Measurements from ENCODE around the gene DNAH10. TPM values are rescaled to one million over a fixed set of nuclear protein-coding genes. Genes with fewer than 3 reads are reported as not detected.

Gene DNAH10
- total RNA-seq, 1 donor from 2014 or later: 0.66 TPM

DNA sequence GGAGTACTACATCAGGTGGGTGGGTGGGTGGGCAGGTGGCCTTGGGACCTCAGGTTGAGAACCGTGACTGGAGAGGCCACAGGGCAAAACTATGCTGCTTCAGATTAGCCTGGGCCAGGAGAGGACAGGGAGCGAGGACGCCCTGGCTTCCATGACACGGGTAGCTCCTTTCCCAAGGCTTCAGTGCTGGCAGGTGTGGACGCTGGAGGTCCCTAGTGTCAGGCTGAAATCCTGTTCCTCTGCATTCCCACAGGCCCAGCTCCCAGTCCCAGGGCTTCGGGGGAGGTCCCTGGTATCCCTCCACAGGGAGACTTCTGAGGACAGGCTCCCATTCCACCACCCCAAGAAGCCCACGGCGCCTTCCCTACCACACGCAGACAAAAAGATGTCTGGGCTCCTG lies 178.9 kb downstream of the DNAH10 start:
- peaks cover 11% of the 10 kb centered on the region for H3K9me3 Mint-ChIP-seq (ENCODE audit: unreplicated experiment)
- TF ChIP-seq, protein P1, sequence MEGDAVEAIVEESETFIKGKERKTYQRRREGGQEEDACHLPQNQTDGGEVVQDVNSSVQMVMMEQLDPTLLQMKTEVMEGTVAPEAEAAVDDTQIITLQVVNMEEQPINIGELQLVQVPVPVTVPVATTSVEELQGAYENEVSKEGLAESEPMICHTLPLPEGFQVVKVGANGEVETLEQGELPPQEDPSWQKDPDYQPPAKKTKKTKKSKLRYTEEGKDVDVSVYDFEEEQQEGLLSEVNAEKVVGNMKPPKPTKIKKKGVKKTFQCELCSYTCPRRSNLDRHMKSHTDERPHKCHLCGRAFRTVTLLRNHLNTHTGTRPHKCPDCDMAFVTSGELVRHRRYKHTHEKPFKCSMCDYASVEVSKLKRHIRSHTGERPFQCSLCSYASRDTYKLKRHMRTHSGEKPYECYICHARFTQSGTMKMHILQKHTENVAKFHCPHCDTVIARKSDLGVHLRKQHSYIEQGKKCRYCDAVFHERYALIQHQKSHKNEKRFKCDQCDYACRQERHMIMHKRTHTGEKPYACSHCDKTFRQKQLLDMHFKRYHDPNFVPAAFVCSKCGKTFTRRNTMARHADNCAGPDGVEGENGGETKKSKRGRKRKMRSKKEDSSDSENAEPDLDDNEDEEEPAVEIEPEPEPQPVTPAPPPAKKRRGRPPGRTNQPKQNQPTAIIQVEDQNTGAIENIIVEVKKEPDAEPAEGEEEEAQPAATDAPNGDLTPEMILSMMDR (IDR thresholded peaks at IDR 0.05; ENCODE audit: partially characterized antibody, unreplicated experiment): no peak
- peaks cover 8% of the 10 kb centered on the region for H3K4me1 Mint-ChIP-seq (ENCODE audit: low read depth, unreplicated experiment)
- peaks cover 46% of the 10 kb centered on the region for H3K36me3 Mint-ChIP-seq (ENCODE audit: unreplicated experiment)
- H3K27me3 Mint-ChIP-seq (ENCODE audit: unreplicated experiment): peaks cover 12% of the 10 kb centered on the region
- DNase-seq: no peak
- H3K4me3 Mint-ChIP-seq (ENCODE audit: unreplicated experiment): no peak overlapping the region
- H3K27ac Mint-ChIP-seq (ENCODE audit: unreplicated experiment): no peak overlapping the region

DNA sequence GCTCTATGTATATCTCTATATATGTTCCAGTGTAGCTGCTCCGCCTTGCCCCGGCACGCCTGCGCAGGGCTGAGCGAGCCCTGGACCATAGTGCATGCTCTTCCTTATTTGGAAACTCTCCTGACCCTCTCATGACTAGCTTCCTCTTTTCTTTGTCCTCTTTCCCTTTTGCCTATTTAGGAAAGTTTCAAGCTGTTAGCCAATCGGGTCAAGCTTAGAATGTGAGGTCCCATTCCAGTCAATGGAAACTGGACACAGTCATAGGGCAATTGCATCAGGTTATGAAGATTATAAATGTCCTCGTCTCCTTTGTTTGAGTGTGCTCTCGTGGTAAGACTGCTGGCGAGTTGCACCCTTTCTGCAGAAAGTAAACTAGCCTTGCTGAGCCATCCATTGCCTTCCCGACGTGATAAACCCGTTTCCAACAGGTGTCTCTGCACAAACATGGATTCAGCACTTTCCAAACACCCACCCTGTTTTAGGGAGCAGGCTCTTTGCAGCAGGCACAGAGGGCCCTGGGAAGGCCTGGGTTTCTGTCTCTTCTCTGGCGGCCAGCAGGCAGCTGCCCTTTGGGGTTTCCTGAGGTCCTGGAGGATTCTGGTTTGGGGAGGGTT lies 179.6 kb downstream of the DNAH10 start:
- H3K4me3 Mint-ChIP-seq (ENCODE audit: unreplicated experiment): no peak overlapping the region
- TF ChIP-seq, protein P1 (IDR thresholded peaks at IDR 0.05; ENCODE audit: partially characterized antibody, unreplicated experiment): no peak
- H3K9me3 Mint-ChIP-seq (ENCODE audit: unreplicated experiment): peaks cover 6% of the 10 kb centered on the region
- DNase-seq: no peak
- H3K4me1 Mint-ChIP-seq (ENCODE audit: low read depth, unreplicated experiment): peaks cover 8% of the 10 kb centered on the region
- no peak overlapping the region for H3K27ac Mint-ChIP-seq (ENCODE audit: unreplicated experiment)
- H3K36me3 Mint-ChIP-seq (ENCODE audit: unreplicated experiment): peaks cover 45% of the 10 kb centered on the region
- H3K27me3 Mint-ChIP-seq (ENCODE audit: unreplicated experiment): peaks cover 9% of the 10 kb centered on the region

DNA sequence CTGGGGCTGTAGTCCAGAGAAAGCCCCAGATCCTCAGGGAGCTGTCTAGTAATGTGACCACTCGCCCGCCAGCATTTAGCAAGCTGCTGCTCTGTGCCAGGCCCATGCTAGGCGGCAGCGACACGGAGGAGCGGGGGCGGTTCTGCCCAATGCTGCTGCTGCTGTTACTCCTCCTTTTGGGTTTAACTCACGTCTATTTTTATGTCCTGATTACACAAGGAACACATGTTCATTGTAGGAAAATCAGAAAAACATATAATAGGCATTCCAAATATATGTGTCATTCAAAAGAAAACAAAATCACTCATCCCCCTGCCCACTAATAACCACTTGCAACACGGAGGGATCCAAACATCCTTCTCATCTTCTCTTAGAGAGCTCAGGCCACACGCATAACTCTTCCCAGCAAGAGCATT lies 180.1 kb downstream of the DNAH10 start:
- Mint-ChIP-seq H3K4me3 (ENCODE audit: unreplicated experiment) (no peak overlapping the region), H3K27me3 (ENCODE audit: unreplicated experiment) (peaks cover 9% of the 10 kb centered on the region), H3K4me1 (ENCODE audit: low read depth, unreplicated experiment) (peaks cover 8% of the 10 kb centered on the region), H3K36me3 (ENCODE audit: unreplicated experiment) (peaks cover 43% of the 10 kb centered on the region), H3K27ac (ENCODE audit: unreplicated experiment) (no peak overlapping the region), H3K9me3 (ENCODE audit: unreplicated experiment) (peaks cover 5% of the 10 kb centered on the region)
- TF ChIP-seq, protein P1 (IDR thresholded peaks at IDR 0.05; ENCODE audit: partially characterized antibody, unreplicated experiment): no peak
- no peak for DNase-seq

GRCh38 chr12:123942911-123943648 lies 181.0 kb downstream of the DNAH10 start:
- H3K36me3 Mint-ChIP-seq (ENCODE audit: unreplicated experiment): peaks cover 39% of the 10 kb centered on the region
- no peak for DNase-seq
- peaks cover 7% of the 10 kb centered on the region for H3K9me3 Mint-ChIP-seq (ENCODE audit: unreplicated experiment)
- H3K4me3 Mint-ChIP-seq (ENCODE audit: unreplicated experiment): no peak overlapping the region
- TF ChIP-seq, protein P1 (IDR thresholded peaks at IDR 0.05; ENCODE audit: partially characterized antibody, unreplicated experiment): no peak
- no peak overlapping the region for H3K27ac Mint-ChIP-seq (ENCODE audit: unreplicated experiment)
- H3K27me3 Mint-ChIP-seq (ENCODE audit: unreplicated experiment): peaks cover 9% of the 10 kb centered on the region
- peaks cover 16% of the 10 kb centered on the region for H3K4me1 Mint-ChIP-seq (ENCODE audit: low read depth, unreplicated experiment)

- peaks cover 36% of the 10 kb centered on the region for H3K36me3 Mint-ChIP-seq (ENCODE audit: unreplicated experiment)
- DNase-seq: no peak
- H3K27me3 Mint-ChIP-seq (ENCODE audit: unreplicated experiment): peaks cover 10% of the 10 kb centered on the region
- TF ChIP-seq, protein P1 (IDR thresholded peaks at IDR 0.05; ENCODE audit: partially characterized antibody, unreplicated experiment): no peak
- H3K9me3 Mint-ChIP-seq (ENCODE audit: unreplicated experiment): peaks cover 14% of the 10 kb centered on the region
- no peak overlapping the region for H3K27ac Mint-ChIP-seq (ENCODE audit: unreplicated experiment)
- no peak overlapping the region for H3K4me3 Mint-ChIP-seq (ENCODE audit: unreplicated experiment)
- H3K4me1 Mint-ChIP-seq (ENCODE audit: low read depth, unreplicated experiment): peaks cover 23% of the 10 kb centered on the region
Observed at GRCh38 chr12:123943816-123944215, 181.7 kb downstream of the DNAH10 start.
